Urinary bladder (tissue), 4 donors: Measurements from ENCODE around the gene TM4SF1. TPM values are rescaled to one million over a fixed set of nuclear protein-coding genes. Genes with fewer than 3 reads are reported as not detected.

Experiments used
- DNase-seq: peaks from one replicate; pipeline ENCODE4 v3.0.0-alpha.2; 2015; ENCODE audit errors: extremely low spot score
- H3K27ac ChIP-seq: one replicate; pipeline ENCODE4 v1.5.1; 2013; ENCODE audit warnings: low read depth, mild to moderate bottlenecking, moderate library complexity
- H3K36me3 ChIP-seq: one replicate; pipeline ENCODE4 v1.6.1; 2013; ENCODE audit warnings: mild to moderate bottlenecking, moderate library complexity; ENCODE audit not compliant: insufficient read depth
- H3K4me1 ChIP-seq: one replicate; pipeline ENCODE4 v1.6.1; 2013; ENCODE audit warnings: mild to moderate bottlenecking, moderate library complexity; ENCODE audit not compliant: insufficient read depth
- H3K4me3 ChIP-seq: one replicate; pipeline ENCODE4 v1.5.1; 2013; ENCODE audit warnings: low read depth, low read length
- WGBS: extraction: QIAGEN DNeasy Blood & Tissue Kit; methylation state at CpG from one replicate; pipeline ENCODE4 v1.1.7; 2013; 5-methylcytosine and 5-hydroxymethylcytosine counted together
- polyA plus RNA-seq: library from polyadenylated mRNA; stranded (reverse); fragments of 200-250 nt; gene quantifications from one replicate; pipeline ENCODE4 v1.2.3, GENCODE V29; 2013
- total RNA-seq: library from RNA; depleted of rRNA; stranded (reverse); fragments of >200 nt; gene quantifications from one replicate; pipeline ENCODE4 v1.2.3, GENCODE V29; 2014
- donor health status: healthy with polysubstance abuse.
- donor health status: healthy.

TM4SF1 gene
- total RNA-seq (124 TPM), polyA plus RNA-seq (64.8 TPM)

- 56% methylated on average over 15 of the region's 15 CpGs for WGBS
- Histone ChIP-seq H3K4me3 (peak within 1 kb of the TSS; percentile 26), H3K27ac (peak within 1 kb of the TSS; percentile 52), H3K36me3 (no peaks in the 10 kb centered on the region), H3K4me1 (no peaks in the 10 kb centered on the region)
- DNase-seq, result no peak
These were observed at the start of gene TM4SF1 for GRCh38 chr3:149377408-149378364. TM4SF1 (minus strand) TSS chr3:149377649; CDS start chr3:149377547, 102 bp downstream.

GRCh38 chr3:149426325-149426724, 48.9 kb upstream of the TM4SF1 start:
- H3K4me3 ChIP-seq, result no peak overlapping the region
- WGBS, result 45% methylated on average over 2 of the region's 2 CpGs
- DNase-seq, result no peak
- no peaks in the 10 kb centered on the region for H3K36me3 ChIP-seq
- peaks cover 1% of the 10 kb centered on the region for H3K4me1 ChIP-seq
- H3K27ac ChIP-seq, result no peak overlapping the region

GRCh38 chr3:149424918-149425317, 47.5 kb upstream of the TM4SF1 start:
- Histone ChIP-seq H3K27ac (no peak overlapping the region), H3K4me1 (peaks cover 1% of the 10 kb centered on the region), H3K36me3 (no peaks in the 10 kb centered on the region), H3K4me3 (no peak overlapping the region)
- WGBS, result 51% methylated on average over 2 of the region's 2 CpGs
- DNase-seq, result no peak

GRCh38 chr3:149421764-149422163, 44.3 kb upstream of the TM4SF1 start:
- Histone ChIP-seq H3K36me3 (no peaks in the 10 kb centered on the region), H3K27ac (no peak overlapping the region), H3K4me3 (no peak overlapping the region), H3K4me1 (peaks cover 1% of the 10 kb centered on the region)
- no peak for DNase-seq
- 97% methylated on average over 2 of the region's 2 CpGs for WGBS

DNA sequence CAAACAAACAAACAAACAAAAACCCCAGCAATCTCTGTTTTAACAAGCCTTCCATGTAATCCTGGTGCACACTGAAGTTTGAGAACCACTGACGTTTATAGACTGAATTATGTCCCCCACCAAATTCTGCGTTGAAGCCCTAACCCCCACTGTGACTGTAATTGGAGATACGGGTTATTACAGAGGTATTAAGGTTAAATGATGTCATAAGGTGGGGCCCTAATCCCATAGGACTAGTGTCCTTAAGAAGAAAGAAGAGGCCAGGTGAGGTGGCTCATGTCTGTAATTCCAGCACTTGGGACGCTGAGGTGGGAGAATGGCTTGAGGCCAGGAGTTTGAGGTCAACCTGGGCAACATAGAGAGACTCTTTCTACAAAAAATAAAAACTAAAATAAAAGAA, 42.4 kb upstream of the TM4SF1 start:
- WGBS, result 88% methylated on average over 4 of the region's 4 CpGs
- Histone ChIP-seq H3K4me3 (no peak overlapping the region), H3K36me3 (no peaks in the 10 kb centered on the region), H3K27ac (no peak overlapping the region), H3K4me1 (no peaks in the 10 kb centered on the region)
- no peak for DNase-seq

- no peak for DNase-seq
- 84% methylated on average over 2 of the region's 2 CpGs for WGBS
- Histone ChIP-seq H3K4me3 (no peak overlapping the region), H3K4me1 (no peaks in the 10 kb centered on the region), H3K36me3 (no peaks in the 10 kb centered on the region), H3K27ac (no peak overlapping the region)
These were observed 40.3 kb upstream of the TM4SF1 start for GRCh38 chr3:149417727-149418126.

GRCh38 chr3:149417174-149417573, 39.7 kb upstream of the TM4SF1 start:
- DNase-seq, result no peak
- no peaks in the 10 kb centered on the region for H3K36me3 ChIP-seq
- H3K4me1 ChIP-seq, result no peaks in the 10 kb centered on the region
- no peak overlapping the region for H3K4me3 ChIP-seq
- WGBS, result 92% methylated on average over 3 of the region's 3 CpGs
- H3K27ac ChIP-seq, result no peak overlapping the region

DNA sequence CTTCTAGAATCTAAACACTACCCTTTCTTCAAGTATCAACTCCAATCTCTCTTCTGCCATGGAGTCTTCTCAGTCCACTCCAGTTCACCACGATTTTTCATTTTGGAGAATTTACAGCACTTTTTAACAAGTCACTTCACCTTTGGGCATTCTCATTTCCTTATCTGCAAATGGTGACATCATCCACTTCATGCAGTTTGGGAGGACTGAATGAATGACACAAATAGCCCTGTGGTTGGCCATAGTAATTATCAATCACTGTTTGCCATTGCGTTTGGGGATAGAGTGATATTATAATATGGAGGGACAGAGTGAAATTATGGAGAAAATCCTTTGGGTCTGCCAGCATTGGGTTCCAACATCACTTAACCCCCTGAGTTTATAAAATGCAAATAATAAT, 38.0 kb upstream of the TM4SF1 start:
- no peak for DNase-seq
- Histone ChIP-seq H3K36me3 (no peaks in the 10 kb centered on the region), H3K4me3 (no peak overlapping the region), H3K27ac (no peak overlapping the region), H3K4me1 (no peaks in the 10 kb centered on the region)
- 86% methylated on average over 2 of the region's 2 CpGs for whole genome bisulfite sequencing

- H3K27ac ChIP-seq, result no peak overlapping the region
These were observed 37.2 kb upstream of the TM4SF1 start for GRCh38 chr3:149414557-149415231.

GRCh38 chr3:149411583-149411982, 34.1 kb upstream of the TM4SF1 start:
- DNase-seq, result no peak
- Histone ChIP-seq H3K27ac (no peak overlapping the region), H3K4me1 (no peaks in the 10 kb centered on the region), H3K36me3 (no peaks in the 10 kb centered on the region), H3K4me3 (no peak overlapping the region)
- WGBS, result 67% methylated on average over 1 of the region's 1 CpG

More at GRCh38 chr3:149414557-149415231, 37.2 kb upstream of the TM4SF1 start:
- WGBS, result 91% methylated on average over 1 of the region's 1 CpG
- no peaks in the 10 kb centered on the region for H3K4me1 ChIP-seq
- no peak for DNase-seq
- no peak overlapping the region for H3K4me3 ChIP-seq
- no peaks in the 10 kb centered on the region for H3K36me3 ChIP-seq

DNA sequence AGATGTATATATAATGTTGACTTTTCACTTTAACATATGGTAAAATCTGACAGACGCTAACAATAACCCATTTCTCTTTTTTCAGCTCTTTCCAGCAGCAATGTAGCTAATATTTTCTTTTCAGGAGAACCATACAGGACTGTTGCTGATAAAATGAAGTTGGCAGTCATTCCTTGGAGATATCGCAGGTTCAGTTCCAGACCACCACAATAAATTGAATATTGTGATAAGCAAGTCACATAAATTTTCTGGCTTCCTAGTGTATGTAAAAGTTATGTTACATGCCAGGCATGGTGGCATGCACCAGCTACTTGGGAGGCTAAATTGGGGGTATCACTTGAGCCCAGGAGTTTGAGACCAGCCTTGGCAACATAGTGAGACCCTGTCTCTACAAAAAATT, 31.9 kb upstream of the TM4SF1 start:
- Histone ChIP-seq H3K27ac (no peak overlapping the region), H3K4me3 (no peak overlapping the region), H3K36me3 (no peaks in the 10 kb centered on the region), H3K4me1 (no peaks in the 10 kb centered on the region)
- 80% methylated on average over 2 of the region's 2 CpGs for WGBS
- no peak for DNase-seq

DNA sequence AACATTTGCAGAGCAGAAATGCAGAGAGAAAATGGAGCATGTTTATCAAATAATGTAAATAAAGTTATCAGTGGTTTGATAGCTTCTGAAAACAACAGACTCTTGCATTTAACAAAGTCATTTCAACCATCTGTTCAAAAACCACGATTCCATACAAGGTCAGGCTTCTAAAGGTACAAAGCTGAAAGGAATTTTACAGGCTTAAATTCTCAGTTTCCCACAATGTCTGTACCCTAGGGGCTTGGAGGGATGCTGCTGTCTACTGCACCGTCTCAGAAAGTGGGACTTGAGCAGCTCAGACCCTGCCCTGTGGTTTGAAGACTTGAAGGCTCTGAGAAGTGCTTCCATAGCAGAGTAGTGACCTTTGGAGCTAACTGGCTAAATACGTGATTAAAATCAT, 30.4 kb upstream of the TM4SF1 start:
- H3K36me3 ChIP-seq, result no peaks in the 10 kb centered on the region
- no peak overlapping the region for H3K4me3 ChIP-seq
- 27% methylated on average over 3 of the region's 3 CpGs for WGBS
- no peaks in the 10 kb centered on the region for H3K4me1 ChIP-seq
- peak overlapping the region; percentile 45 for H3K27ac ChIP-seq
- DNase-seq, result no peak

GRCh38 chr3:149406244-149406752, 28.8 kb upstream of the TM4SF1 start:
- H3K4me3 ChIP-seq, result no peak overlapping the region
- no peak overlapping the region for H3K27ac ChIP-seq
- H3K36me3 ChIP-seq, result no peaks in the 10 kb centered on the region
- WGBS, result 96% methylated on average over 2 of the region's 2 CpGs
- no peaks in the 10 kb centered on the region for H3K4me1 ChIP-seq
- DNase-seq, result no peak

GRCh38 chr3:149403443-149403842, 26.0 kb upstream of the TM4SF1 start:
- H3K36me3 ChIP-seq, result no peaks in the 10 kb centered on the region
- H3K4me1 ChIP-seq, result no peaks in the 10 kb centered on the region
- no peak overlapping the region for H3K4me3 ChIP-seq
- DNase-seq, result no peak
- 96% methylated on average over 2 of the region's 2 CpGs for WGBS
- no peak overlapping the region for H3K27ac ChIP-seq
